HPDE6-E6E7 (cell line): Measurements from ENCODE around the gene NBPF12.
"Not testable (repeated sequence)": the region's sequence is repeated elsewhere in the genome, so short reads cannot be mapped to it uniquely, and the experiment has no call there.

ENCODE experiments used
- DNase-seq: peaks from one replicate; pipeline ENCODE4 v3.0.0; 2011; ENCODE audit warnings: missing footprints; ENCODE audit errors: extremely low spot score

The NBPF12 gene

DNA sequence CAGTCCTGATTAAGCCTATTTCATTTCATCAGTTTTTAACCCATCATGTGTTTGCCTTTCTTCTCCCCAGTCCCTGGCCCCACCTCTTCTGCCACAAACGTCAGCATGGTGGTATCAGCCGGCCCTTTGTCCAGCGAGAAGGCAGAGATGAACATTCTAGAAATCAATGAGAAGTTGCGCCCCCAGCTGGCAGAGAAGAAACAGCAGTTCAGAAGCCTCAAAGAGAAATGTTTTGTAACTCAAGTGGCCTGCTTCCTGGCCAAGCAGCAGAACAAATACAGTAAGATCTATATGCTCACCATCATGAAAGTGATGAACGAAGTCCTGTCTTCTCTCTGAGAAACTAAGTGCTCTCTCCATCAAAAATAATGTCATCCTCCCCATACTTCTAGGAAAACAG, 34.6 kb downstream of the NBPF12 start:
- not testable (repeated sequence) for DNase-seq

GRCh38 chr1:146985855-146986254, 47.7 kb downstream of the NBPF12 start:
- not testable (repeated sequence) for DNase-seq

- not testable (repeated sequence) for DNase-seq
Observed at GRCh38 chr1:146986450-146986849, 48.3 kb downstream of the NBPF12 start.

- DNase-seq, result not testable (repeated sequence)
Observed at GRCh38 chr1:146987502-146987901, 49.4 kb downstream of the NBPF12 start.

- DNase-seq, result not testable (repeated sequence)
Observed at GRCh38 chr1:146989455-146989854, 51.3 kb downstream of the NBPF12 start.

GRCh38 chr1:147008495-147008894, 70.4 kb downstream of the NBPF12 start:
- not testable (repeated sequence) for DNase-seq

DNA sequence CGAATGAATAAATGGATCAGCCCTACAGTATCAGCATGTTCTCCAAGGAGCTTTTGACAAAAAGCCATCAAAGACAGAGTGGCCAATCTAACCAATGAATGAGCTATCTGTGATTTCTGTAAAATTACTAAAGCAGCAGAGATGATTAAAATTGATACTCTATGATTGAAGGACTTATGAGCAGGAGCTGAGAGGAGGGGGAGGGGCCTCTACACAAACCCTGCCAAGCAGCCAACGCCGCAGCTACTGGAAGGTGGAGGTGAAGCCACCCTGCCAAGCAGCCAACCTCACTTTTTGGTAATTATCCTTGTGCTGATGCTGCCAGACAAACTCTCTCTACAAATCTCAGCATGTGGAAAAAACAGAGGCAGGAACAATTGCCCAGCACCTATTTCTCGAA, 88.9 kb downstream of the NBPF12 start:
- DNase-seq, result not testable (repeated sequence)

- not testable (repeated sequence) for DNase-seq
Observed at GRCh38 chr1:147030066-147030653, 92.0 kb downstream of the NBPF12 start.

GRCh38 chr1:147039916-147040315, 101.8 kb downstream of the NBPF12 start:
- no peak for DNase-seq

DNA sequence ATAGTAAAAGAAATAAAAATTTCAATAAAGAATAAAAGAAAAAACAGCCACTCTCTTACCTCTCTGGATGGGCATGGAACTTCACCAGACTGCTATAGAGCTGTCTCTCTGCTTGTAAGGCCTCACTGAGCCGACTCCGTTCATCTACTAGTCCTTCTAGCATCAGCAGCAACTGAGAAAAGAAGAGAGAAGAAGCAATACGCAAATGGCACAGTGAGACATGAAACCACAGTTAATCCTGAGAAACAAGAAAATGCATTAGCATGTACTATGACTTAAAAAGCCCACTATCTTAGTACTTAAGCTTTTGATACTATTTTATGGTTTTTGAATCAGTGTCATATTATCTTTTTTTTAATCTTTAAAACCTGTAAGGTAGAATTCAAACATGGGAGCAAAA, 104.8 kb downstream of the NBPF12 start:
- not testable (repeated sequence) for DNase-seq

DNA sequence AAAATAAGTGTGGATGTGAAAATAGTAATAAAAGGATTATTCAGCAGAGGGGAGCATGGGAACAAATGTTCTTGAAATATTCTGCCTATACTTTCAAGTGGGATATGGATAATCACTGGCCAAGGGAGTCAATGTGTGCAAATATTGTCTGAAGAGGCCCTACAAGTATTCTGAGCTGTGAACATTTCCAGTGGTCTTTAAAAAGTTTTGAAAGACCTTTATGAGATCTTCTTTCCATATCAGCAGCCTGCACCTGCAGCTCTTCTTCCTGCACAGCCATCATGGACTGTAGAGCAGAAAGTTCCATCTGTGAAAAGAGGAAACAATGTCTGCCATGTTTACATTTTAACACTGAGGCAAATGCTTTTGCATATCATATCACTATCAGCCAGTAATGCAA, 106.4 kb downstream of the NBPF12 start:
- not testable (repeated sequence) for DNase-seq
